B cell (primary cell): Measurements from ENCODE around the gene GRIK2. TPM values are rescaled to one million over a fixed set of nuclear protein-coding genes. Genes with fewer than 3 reads are reported as not detected.

ENCODE experiments used
- ATAC-seq: fragments of 200-7000 bp; cut with Tn5 transposase; one replicate; pipeline ENCODE4 v1.10.0; 2021; ENCODE audit warnings: low read depth, mild to moderate bottlenecking, moderate number of reproducible peaks, moderate library complexity
- CTCF ChIA-PET: fragments of 350-600 bp; sonication (Branson Sonifier 250); formaldehyde crosslinking; loops from one replicate; lab custom pipeline; 2021; ENCODE audit warnings: antibody characterized with exemption, inconsistent platforms; lab: Charles Lee
- POLR2A ChIA-PET: fragments of 350-600 bp; sonication (Branson Sonifier 250); formaldehyde crosslinking; loops from one replicate; lab custom pipeline; 2021; ENCODE audit warnings: antibody characterized with exemption; lab: Charles Lee
- DNase-seq: peaks from one replicate; pipeline ENCODE4 v3.0.0; 2013
- H2AFZ ChIP-seq: 2 replicates; pipeline ENCODE4 v1.6.1; 2012; ENCODE audit warnings: mild to moderate bottlenecking, low read depth, low read length; ENCODE audit not compliant: insufficient read depth, poor library complexity, severe bottlenecking
- H3K27ac ChIP-seq, 2 donors: 1 replicate in 1 of 2; 2 replicates in 1 of 2; pipeline ENCODE4 v1.5.1; 2012 to 2013; ENCODE audit warnings: low read length in 2 of 2, mild to moderate bottlenecking in 2 of 2, moderate library complexity in 1 of 2
- H3K27me3 ChIP-seq, 4 experiments: fragments of 200-600 bp in 1 of 4; sonication (generic) in 1 of 4; replicated peaks in 1 of 4; 1 replicate in 2 of 4; 2 replicates in 2 of 4; pipeline versions ENCODE4 v1.6.1 to v1.7.0; 2013 to 2016; ENCODE audit warnings: low read length in 3 of 4, mild to moderate bottlenecking in 2 of 4, mixed read lengths in 1 of 4, moderate library complexity in 1 of 4; ENCODE audit not compliant: insufficient read depth in 4 of 4, control insufficient read depth in 3 of 4; ENCODE audit errors: control extremely low read depth in 1 of 4
- H3K36me3 ChIP-seq, 2 experiments: replicated peaks in 1 of 2; 1 replicate in 1 of 2; 2 replicates in 1 of 2; pipeline versions ENCODE4 v1.6.1 to v1.7.1; 2013; ENCODE audit warnings: low read length in 1 of 2; ENCODE audit not compliant: insufficient read depth in 2 of 2, control insufficient read depth in 1 of 2; ENCODE audit errors: control extremely low read depth in 1 of 2, extremely low read depth in 1 of 2
- H3K4me1 ChIP-seq, 2 donors: fragments of 200-600 bp in 1 of 2; sonication (generic) in 1 of 2; 1 replicate in 1 of 2; 2 replicates in 1 of 2; pipeline versions ENCODE4 v1.5.1 to v1.6.1; 2013 to 2017; ENCODE audit warnings: low read length in 2 of 2; ENCODE audit not compliant: control insufficient read depth in 2 of 2, insufficient read depth in 2 of 2
- H3K4me2 ChIP-seq: replicated peaks from 2 replicates; pipeline ENCODE3; 2012; ENCODE audit warnings: mild to moderate bottlenecking, low read depth, low read length; ENCODE audit not compliant: poor library complexity, severe bottlenecking
- H3K4me3 ChIP-seq, 5 experiments: fragments of 200-600 bp in 1 of 5; sonication (generic) in 1 of 5; 1 replicate in 3 of 5; 2 replicates in 2 of 5; pipeline versions ENCODE4 v1.5.1 to v1.7.0; 2011 to 2016; ENCODE audit warnings: low read length in 4 of 5, mild to moderate bottlenecking in 4 of 5, low read depth in 2 of 5, control low read depth in 1 of 5, moderate library complexity in 1 of 5; ENCODE audit not compliant: insufficient read depth in 1 of 5; ENCODE audit errors: control extremely low read depth in 1 of 5, extremely low read depth in 1 of 5
- H3K79me2 ChIP-seq: fragments of 200-600 bp; sonication (generic); one replicate; pipeline ENCODE4 v1.6.0; 2016; ENCODE audit warnings: low read length; ENCODE audit not compliant: control insufficient read depth, insufficient read depth
- H3K9ac ChIP-seq: fragments of 200-600 bp; sonication (generic); 2 replicates; pipeline ENCODE4 v1.6.1; 2017; ENCODE audit warnings: mild to moderate bottlenecking, low read length, moderate library complexity
- H3K9me3 ChIP-seq, 3 donors: one replicate each; pipeline versions ENCODE4 v1.6.1 to v1.7.1; 2013; ENCODE audit warnings: low read length in 2 of 3; ENCODE audit not compliant: control insufficient read depth in 2 of 3, insufficient read depth in 1 of 3; ENCODE audit errors: control extremely low read depth in 1 of 3
- H4K20me1 ChIP-seq: 2 replicates; pipeline ENCODE4 v1.6.0; 2012; ENCODE audit warnings: mild to moderate bottlenecking, low read length; ENCODE audit not compliant: insufficient read depth, control insufficient read depth, poor library complexity, severe bottlenecking
- H3K27ac Mint-ChIP-seq: one replicate; pipeline ENCODE4 v1.8.0; 2021; ENCODE audit warnings: mixed read lengths
- H3K27me3 Mint-ChIP-seq: one replicate; pipeline ENCODE4 v1.8.0; 2021; ENCODE audit warnings: mixed read lengths
- H3K4me1 Mint-ChIP-seq: one replicate; pipeline ENCODE4 v1.8.0; 2021; ENCODE audit warnings: mixed read lengths
- H3K4me3 Mint-ChIP-seq: one replicate; pipeline ENCODE4 v1.8.0; 2021; ENCODE audit warnings: mixed read lengths
- H3K9me3 Mint-ChIP-seq: one replicate; pipeline ENCODE4 v1.8.0; 2022; ENCODE audit warnings: mixed read lengths; ENCODE audit not compliant: insufficient read depth
- CTCF ChIP-seq: fragments of 200-600 bp; IDR thresholded peaks from one replicate; pipeline ENCODE4 v1.8.0; 2022; ENCODE audit warnings: antibody characterized with exemption, mild to moderate bottlenecking
- EZH2 ChIP-seq: IDR thresholded peaks from 2 replicates; pipeline ENCODE4 v1.6.1; 2012; ENCODE audit warnings: borderline replicate concordance, low read depth, mild to moderate bottlenecking, moderate library complexity, low read length; ENCODE audit not compliant: insufficient read depth, poor library complexity, severe bottlenecking
- WGBS: methylation state at CpG from one replicate; pipeline ENCODE4 v1.1.5; 2013; ENCODE audit warnings: missing lambda C conversion rate; ENCODE audit not compliant: insufficient coverage; 5-methylcytosine and 5-hydroxymethylcytosine counted together
- intact Hi-C: fragments of 100-400 bp; cut with micrococcal nuclease; formaldehyde crosslinking; loops from one replicate; pipeline ENCODE4 v1.10.0; 2022
- polyA plus RNA-seq: library from polyadenylated mRNA; depleted of rRNA; stranded (reverse); fragments of >200 nt; gene quantifications from 2 replicates; pipeline ENCODE4 v1.2.3, GENCODE V29; 2012
- total RNA-seq, 2 donors: library from RNA; stranded (reverse); fragments of 120-200 nt in 1 of 2; gene quantifications; 1 replicate in 1 of 2; 2 replicates in 1 of 2; pipeline versions ENCODE4 v1.2.3 to v1.2.4, GENCODE V29; 2013 to 2022

The GRIK2 gene
- total and polyA plus RNA-seq, 2 donors (not counting 1 experiment from before 2014, with no cell fraction given) = not detected

DNA sequence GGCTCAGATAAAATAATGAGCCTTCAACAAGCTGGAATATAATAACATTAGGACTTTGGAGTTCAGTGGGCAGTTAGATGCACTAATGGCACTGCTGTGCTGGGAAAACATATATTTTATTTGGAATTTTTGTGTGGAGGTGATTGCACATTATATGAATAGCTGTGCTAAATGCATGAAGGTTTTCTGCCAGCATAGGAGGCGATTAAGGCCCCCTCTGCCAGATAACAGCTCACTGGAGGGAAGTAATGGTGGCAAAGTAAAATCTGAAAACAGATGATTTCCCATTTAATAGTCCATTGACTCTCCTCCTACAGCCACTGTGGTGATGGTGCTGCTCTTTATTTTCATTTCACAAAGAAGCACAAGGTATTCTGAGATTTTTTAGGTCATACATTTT lies 326.0 kb downstream of the GRIK2 start:
- Mint-ChIP-seq H3K4me3 (no peak overlapping the region), H3K27ac (no peak overlapping the region), H3K27me3 (no peaks in the 10 kb centered on the region), H3K9me3 (no peaks in the 10 kb centered on the region), H3K4me1 (no peaks in the 10 kb centered on the region)
- ChIA-PET POLR2A (no interaction called here), CTCF (no interaction called here)
- ATAC-seq (no peak), DNase-seq (no peak)
- no peaks in the 10 kb centered on the region for H3K79me2 ChIP-seq
- TF ChIP-seq CTCF = no peak
- TF ChIP-seq EZH2 = no peak
- intact Hi-C loops = no loop called here
- no peaks in the 10 kb centered on the region for H3K4me1 ChIP-seq
- no peaks in the 10 kb centered on the region for H3K27me3 ChIP-seq
- H3K27ac ChIP-seq = no peak overlapping the region
- 50% methylated on average over 1 of the region's 1 CpG for WGBS
- no peaks in the 10 kb centered on the region for H3K9me3 ChIP-seq
- no peak overlapping the region for H2AFZ ChIP-seq
- H3K36me3 ChIP-seq = no peaks in the 10 kb centered on the region
- no peak overlapping the region for H3K9ac ChIP-seq
- H3K4me3 ChIP-seq = no peak overlapping the region
- H3K4me2 ChIP-seq = no peak overlapping the region
- no peaks in the 10 kb centered on the region for H4K20me1 ChIP-seq

DNA sequence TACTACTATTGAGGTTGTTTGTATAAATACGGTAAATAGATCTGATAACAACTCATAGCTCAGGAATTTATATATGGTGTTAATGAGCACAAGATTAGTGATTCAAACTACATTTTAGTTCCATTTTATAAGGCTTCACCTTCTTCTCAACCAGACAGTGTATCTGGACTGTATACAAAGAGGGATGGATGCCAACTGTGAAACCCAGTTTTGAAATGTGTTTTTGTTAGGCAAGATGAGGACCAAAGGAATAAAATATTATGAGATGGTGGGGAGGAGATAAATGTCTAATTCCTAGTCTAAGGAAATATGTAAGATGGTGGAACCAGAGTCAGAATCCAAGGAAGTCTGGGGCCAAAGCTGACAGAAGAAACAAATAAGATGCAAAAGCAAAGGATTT lies 329.0 kb downstream of the GRIK2 start:
- no peaks in the 10 kb centered on the region for H3K79me2 ChIP-seq
- H3K4me1 Mint-ChIP-seq = no peaks in the 10 kb centered on the region
- H4K20me1 ChIP-seq = no peaks in the 10 kb centered on the region
- intact Hi-C loops = no loop called here
- no peak overlapping the region for H3K4me3 Mint-ChIP-seq
- no peak overlapping the region for H3K27ac ChIP-seq
- H2AFZ ChIP-seq = no peak overlapping the region
- no peaks in the 10 kb centered on the region for H3K4me1 ChIP-seq
- H3K27ac Mint-ChIP-seq = no peak overlapping the region
- no peaks in the 10 kb centered on the region for H3K36me3 ChIP-seq
- POLR2A ChIA-PET = no interaction called here
- WGBS = no CpG with 5 or more reads among the region's 1 CpG
- no peak for TF ChIP-seq EZH2
- TF ChIP-seq CTCF = no peak
- no peak overlapping the region for H3K9ac ChIP-seq
- H3K27me3 Mint-ChIP-seq = no peaks in the 10 kb centered on the region
- DNase-seq = no peak
- H3K4me2 ChIP-seq = no peak overlapping the region
- no peak overlapping the region for H3K4me3 ChIP-seq
- no peaks in the 10 kb centered on the region for H3K27me3 ChIP-seq
- CTCF ChIA-PET = no interaction called here
- H3K9me3 Mint-ChIP-seq = no peaks in the 10 kb centered on the region
- no peaks in the 10 kb centered on the region for H3K9me3 ChIP-seq
- no peak for ATAC-seq
